B cell (primary cell): ENCODE data around the gene LRRC74A.

Source experiments
- CTCF ChIP-seq: fragments of 200-600 bp; IDR thresholded peaks from one replicate; pipeline ENCODE4 v1.8.0; 2022; ENCODE audit warnings: antibody characterized with exemption, mild to moderate bottlenecking
- EZH2 ChIP-seq: IDR thresholded peaks from 2 replicates; pipeline ENCODE4 v1.6.1; 2012; ENCODE audit warnings: borderline replicate concordance, low read depth, mild to moderate bottlenecking, moderate library complexity, low read length; ENCODE audit not compliant: insufficient read depth, poor library complexity, severe bottlenecking

GRCh38 chr14:76846331-76847047 is 20.3 kb downstream of the LRRC74A start:
- no peak for TF ChIP-seq EZH2
- no peak for TF ChIP-seq CTCF
